ENCODE measurements around the gene AQP7. TPM values are rescaled to one million over a fixed set of nuclear protein-coding genes. Genes with fewer than 3 reads are reported as not detected.
A peak's percentile ranks its signal among the peaks of the same experiment; 100 is the strongest.
"Not testable (repeated sequence)": the region's sequence is repeated elsewhere in the genome, so short reads cannot be mapped to it uniquely, and the experiment has no call there.

The AQP7 gene
- total RNA-seq, 1 donor, result not detected

DNA sequence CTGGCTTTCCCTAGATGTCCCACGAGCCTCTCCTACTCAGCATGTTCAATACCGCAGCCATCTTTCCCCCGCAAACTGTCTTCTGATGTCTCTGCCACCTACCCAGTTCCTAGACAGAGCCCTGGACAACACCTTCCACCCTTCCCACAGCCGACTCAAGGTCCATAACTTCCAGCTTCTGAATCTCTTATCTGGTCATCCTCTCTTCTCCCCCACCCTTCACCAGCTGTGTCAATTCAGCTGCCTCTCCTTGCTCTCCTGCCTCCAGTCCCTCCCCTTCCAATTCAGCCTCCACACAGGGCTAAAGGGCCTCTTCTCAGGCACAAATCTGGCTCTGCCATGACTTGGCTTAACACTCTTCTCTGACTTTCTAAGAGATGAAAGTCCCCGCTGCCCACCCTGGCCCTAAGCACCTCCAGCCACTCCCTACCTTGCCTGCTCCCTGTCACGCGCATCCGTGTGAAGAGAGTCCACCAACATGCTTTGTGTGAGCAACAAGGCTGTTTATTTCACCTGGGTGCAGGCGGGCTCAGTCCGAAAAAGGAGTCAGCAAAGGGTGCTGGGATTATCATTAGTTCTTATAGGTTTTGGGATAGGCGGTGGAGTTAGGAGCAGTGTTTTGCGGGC lies 25.2 kb downstream of the AQP7 start:
- no peak for DNase-seq (ENCODE audit: low read depth in 2 of 3, low spot score in 2 of 3)

DNA sequence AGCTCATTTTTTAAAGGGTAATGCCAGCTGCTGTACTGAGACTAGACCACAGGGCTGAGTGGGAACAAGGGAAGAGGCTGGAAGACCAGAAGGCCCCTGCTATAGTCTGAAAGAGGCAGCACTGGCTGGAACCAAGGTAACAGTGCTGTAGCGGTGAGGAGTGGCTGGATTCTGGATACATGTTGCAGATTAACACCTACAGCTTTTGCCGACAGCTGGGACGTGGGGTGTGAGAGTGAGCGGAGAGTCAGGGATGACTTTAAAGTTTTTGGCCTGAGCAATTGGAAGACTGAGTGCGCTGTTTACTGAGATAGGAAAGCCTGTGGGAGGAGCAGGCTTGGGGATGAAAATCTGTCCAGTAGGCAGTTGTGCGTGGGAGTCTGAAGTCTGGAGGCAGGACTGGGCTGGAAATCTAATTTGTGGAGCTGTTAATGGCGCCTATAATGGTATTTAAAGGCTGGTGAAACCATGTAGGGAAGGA lies 26.5 kb downstream of the AQP7 start:
- DNase-seq (ENCODE audit: low read depth in 2 of 3, low spot score in 2 of 3), result no peak

- peak in 1 of 3 donors; percentile 41 for DNase-seq (ENCODE audit: low read depth in 2 of 3, low spot score in 2 of 3)
These were observed 27.0 kb downstream of the AQP7 start for GRCh38 chr9:33375238-33375840.

DNA sequence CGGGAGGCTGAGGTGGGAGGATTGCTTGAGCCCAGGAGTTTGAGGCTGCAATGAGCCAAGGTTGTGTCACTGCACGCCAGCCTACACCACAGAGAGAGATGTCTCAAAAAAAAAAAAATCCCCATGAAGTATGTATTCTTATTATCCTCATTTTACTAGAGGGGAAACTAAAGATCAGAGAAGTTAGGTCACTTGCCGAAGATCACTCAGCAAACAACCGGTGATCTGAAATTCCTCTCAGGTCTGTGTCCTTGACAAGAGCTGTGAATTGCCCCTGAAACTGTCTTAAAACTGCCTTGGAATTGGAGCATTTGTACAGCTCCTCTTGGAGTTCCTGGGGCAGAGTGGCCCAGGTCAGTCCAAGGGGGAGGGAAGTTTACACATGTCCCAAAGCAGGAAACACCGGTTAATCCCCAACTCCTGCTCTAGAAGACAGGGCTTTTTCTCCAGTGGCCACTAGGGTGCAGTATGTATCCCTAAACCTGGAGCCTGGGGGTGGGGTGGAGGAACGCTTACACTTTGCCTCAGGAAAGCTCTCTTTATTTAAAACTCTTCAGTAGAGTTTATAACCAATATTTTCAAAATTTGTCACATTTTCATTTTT lies 27.6 kb downstream of the AQP7 start:
- DNase-seq (ENCODE audit: low read depth in 2 of 3, low spot score in 2 of 3), result peak; percentile 37 to 86 (median 72)

DNA sequence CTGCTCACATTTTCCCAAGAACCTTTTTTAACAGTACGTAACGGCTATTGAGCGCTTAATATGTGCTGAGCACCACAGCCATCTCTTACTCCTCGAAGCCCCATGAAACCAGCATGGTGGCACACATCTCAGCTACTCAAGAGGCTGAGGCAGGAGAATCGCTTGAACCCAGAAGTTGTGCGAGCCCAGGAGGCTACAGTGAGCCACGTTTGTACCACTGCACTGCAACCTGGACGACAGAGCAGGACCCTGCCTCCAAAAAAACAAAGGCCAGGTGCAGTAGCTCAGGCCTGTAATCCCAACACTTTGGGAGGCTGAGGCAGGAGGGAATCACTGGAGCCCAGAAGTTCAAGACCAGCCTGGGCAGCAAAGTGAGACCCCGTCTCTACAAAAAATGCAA lies 28.2 kb downstream of the AQP7 start:
- DNase-seq (ENCODE audit: low read depth in 2 of 3, low spot score in 2 of 3), result no peak

DNA sequence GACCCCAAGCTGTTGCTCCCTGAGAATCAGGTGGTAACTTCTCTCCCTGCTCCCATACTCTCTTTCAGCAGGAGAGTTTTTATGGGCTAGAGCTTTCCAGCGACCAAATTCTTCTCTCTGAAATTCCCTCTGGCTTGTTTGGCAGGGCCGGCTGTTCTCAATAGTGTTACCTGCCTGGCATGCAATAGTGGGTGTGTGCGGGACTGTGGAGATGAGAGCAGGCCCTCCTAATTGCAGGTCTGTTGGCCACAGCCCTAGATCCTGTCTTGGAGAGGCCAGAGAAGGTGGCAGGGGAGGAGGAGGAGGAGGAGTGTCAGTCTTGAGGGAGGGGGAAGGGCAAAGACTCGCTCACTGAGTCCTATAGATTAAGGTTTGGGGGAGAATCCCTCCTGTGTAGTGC lies 29.5 kb downstream of the AQP7 start:
- no peak for DNase-seq (ENCODE audit: low read depth in 2 of 3, low spot score in 2 of 3)

- no peak for DNase-seq (ENCODE audit: low read depth in 2 of 3, low spot score in 2 of 3)
These were observed 35.3 kb downstream of the AQP7 start for GRCh38 chr9:33366979-33367480.

GRCh38 chr9:33364814-33365213 lies 37.6 kb downstream of the AQP7 start:
- not testable (repeated sequence) for DNase-seq (ENCODE audit: low read depth in 2 of 3, low spot score in 2 of 3)

DNA sequence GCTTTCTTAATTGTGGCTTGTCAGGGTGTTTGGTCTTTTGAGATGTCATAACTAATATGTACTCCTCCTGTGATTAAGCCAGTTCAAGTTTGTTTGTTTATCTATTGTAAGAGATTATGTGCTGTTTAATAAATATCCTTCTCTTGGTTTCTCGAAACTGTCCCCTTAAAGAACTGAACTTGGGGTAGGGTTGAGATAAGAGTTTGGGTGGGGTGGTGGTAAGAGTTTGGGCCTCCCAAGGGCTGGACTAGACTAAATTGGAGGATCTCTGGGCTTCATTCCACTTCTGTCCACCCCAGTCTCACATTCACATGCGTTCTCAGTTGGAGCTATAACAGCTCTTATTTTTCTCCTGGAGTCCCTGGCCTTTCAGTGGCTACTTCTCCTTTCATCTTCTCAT lies 38.2 kb downstream of the AQP7 start:
- DNase-seq (ENCODE audit: low read depth in 2 of 3, low spot score in 2 of 3), result no peak

DNA sequence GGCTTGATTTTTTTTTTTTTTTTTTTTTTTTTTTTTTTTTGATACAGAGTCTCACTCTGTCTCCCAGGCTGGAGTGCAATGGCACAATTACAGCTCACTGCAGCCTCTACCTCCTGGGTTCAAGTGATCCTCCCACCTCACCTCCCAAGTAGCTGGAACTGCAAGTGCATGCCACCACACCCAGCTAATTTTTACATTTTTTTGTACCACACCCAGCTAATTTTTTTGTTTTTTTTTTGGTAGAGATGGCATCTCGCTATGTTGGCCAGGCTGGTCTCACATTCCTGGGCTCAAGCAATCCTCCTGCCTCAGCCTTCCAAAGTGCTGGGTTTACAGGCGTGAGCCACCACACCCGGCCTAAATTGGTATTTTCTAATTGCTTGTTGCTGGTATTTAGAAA lies 43.7 kb downstream of the AQP7 start:
- DNase-seq (ENCODE audit: low read depth in 2 of 3, low spot score in 2 of 3), result not testable (repeated sequence)

GRCh38 chr9:33355933-33356332 lies 46.4 kb downstream of the AQP7 start:
- DNase-seq (ENCODE audit: low read depth in 2 of 3, low spot score in 2 of 3), result no peak

DNA sequence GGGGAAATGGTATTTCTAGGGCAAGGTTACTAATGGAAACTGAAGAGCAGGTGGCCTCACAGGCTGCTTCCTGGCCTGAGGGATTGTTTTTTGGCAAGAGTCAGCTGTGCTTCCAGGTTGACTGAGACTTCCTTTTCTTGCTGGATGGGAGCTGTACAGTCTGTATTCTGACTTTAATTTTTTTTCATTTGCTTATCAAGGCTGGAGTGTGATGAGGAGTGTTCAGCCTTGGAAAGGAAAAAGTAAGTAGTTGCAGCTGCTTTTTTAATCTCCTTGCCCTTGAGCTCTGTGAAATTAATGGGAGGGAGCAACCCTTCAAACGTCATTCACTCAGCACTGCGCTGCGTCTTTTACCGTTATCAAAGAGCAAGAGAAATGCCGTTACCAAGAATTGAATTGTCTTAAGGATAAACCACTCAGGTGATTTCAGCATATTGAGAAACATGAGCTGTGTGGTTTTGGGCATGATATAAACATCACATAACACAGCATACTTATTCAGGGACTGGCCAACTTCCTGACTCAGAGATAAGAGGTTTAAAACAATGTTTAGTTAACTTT lies 47.6 kb downstream of the AQP7 start:
- no peak for DNase-seq (ENCODE audit: low read depth in 2 of 3, low spot score in 2 of 3)

DNA sequence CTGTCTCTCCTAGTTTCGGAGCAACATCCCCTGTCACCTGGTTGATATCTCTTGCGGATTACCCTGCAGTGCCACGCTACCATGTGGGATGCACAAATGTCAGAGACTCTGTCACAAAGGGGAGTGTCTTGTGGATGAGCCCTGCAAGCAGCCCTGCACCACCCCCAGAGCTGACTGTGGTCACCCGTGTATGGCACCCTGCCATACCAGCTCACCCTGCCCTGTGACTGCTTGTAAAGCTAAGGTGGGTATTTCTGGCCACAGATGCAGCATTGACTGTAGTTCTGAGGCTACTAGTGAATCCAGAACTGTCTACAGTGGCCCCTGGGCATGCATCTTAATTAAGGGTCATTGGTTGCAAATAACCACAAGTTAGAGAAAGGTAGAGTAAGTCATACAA lies 50.8 kb downstream of the AQP7 start:
- no peak for DNase-seq (ENCODE audit: low read depth in 2 of 3, low spot score in 2 of 3)

DNA sequence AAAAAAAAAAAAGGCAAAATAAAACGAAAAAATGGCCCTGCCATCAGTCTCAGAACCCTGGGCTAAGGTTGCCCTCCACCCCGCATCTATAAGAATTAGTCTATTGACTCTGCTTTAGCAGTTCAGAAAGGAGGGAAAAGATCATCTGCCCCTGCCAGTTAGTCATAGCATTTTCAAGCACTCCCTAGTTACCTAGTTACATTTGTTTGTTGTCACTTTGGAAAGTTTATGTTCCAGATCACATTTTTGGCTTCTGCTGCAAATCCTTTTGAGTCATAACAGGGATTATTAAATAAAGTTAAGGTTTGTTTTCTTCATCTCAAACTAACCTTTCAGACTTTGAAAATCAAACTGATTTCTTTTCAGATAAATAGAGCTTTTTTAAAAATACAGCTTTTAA lies 52.1 kb downstream of the AQP7 start:
- DNase-seq (ENCODE audit: low read depth in 2 of 3, low spot score in 2 of 3), result peak in 2 of 3 donors; percentile 23 to 35

- DNase-seq (ENCODE audit: low read depth in 2 of 3, low spot score in 2 of 3), result no peak
These were observed 52.6 kb downstream of the AQP7 start for GRCh38 chr9:33349743-33350142.

GRCh38 chr9:33348998-33349397 lies 53.4 kb downstream of the AQP7 start:
- no peak for DNase-seq (ENCODE audit: low read depth in 2 of 3, low spot score in 2 of 3)

DNA sequence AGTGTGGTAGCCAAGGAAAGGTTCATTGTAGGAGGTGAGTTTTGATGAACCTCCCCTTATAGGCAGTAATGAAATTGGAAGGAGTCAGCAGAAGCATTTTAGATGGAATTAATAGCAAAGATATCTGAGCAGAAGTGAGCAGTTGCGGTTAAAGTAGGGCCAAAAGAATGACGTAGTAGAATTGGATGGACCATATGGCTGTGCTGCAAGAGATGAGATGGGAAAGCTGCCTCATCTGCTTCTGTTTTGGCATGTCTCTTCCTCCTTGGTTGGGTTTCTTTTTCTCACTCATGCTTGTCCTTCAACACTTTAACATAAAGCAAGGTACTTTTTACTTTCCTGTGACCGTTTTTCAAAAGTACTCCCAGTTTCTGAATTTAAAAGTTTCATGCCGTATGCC lies 55.8 kb downstream of the AQP7 start:
- DNase-seq (ENCODE audit: low read depth in 2 of 3, low spot score in 2 of 3), result no peak

GRCh38 chr9:33344145-33344544 lies 58.2 kb downstream of the AQP7 start:
- no peak for DNase-seq (ENCODE audit: low read depth in 2 of 3, low spot score in 2 of 3)

DNA sequence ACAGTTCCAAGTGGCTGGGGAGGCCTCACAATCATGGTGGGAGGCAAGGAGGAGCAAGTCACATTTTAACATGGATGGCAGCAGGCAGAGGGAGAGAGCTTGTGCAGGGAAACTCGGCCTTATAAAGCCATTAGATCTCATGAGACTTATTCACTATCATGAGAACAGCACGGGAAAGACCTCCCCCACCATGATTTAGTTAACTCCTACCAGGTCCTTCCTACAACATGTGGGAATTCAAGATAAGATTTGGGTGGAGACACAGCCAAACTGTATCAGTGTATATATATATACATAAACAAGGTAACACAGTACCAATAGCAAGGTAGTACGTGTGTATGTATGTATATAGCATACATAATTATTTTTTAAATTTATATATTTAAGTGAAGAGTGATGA lies 61.2 kb downstream of the AQP7 start:
- no peak for DNase-seq (ENCODE audit: low read depth in 2 of 3, low spot score in 2 of 3)

GRCh38 chr9:33340186-33340585 lies 62.2 kb downstream of the AQP7 start:
- DNase-seq (ENCODE audit: low read depth in 2 of 3, low spot score in 2 of 3), result no peak
